HepG2 (cell line): Measurements from ENCODE around the gene FFAR4. TPM values are rescaled to one million over a fixed set of nuclear protein-coding genes. Genes with fewer than 3 reads are reported as not detected.

Experiments
- ATAC-seq: fragments of 200-7000 bp; cut with Tn5 transposase; 3 replicates; pipeline ENCODE4 v1.9.1; 2020; ENCODE audit warnings: mild to moderate bottlenecking, moderate library complexity
- BruUV-seq: library from RNA; stranded (reverse); fragments of 400-500 nt; replicated peaks from 2 replicates; lab custom pipeline; 2021; lab: Mats Ljungman, UMichigan
- CTCF ChIA-PET: fragments of 300-600 bp; formaldehyde crosslinking; extraction: SDS; loops from one replicate; lab custom pipeline; 2021; ENCODE audit warnings: low total read pairs, inconsistent platforms, low intra/inter-chr PET ratio; lab: Yijun Ruan, JAX
- POLR2A ChIA-PET: fragments of 350-600 bp; sonication (Branson Sonifier 250); formaldehyde crosslinking; loops from one replicate; lab custom pipeline; 2020; ENCODE audit warnings: antibody characterized with exemption, inconsistent platforms; lab: Yijun Ruan, JAX
- DNase-seq: peaks from one replicate; pipeline ENCODE4 v3.0.0-alpha.2; 2015; ENCODE audit warnings: low spot score
- FAIRE-seq: peaks from 3 replicates; lab custom pipeline; 2011; peaks lifted over from hg19 to GRCh38; lab: Jason Lieb, UNC
- H2AFZ ChIP-seq: one replicate; pipeline ENCODE4 v1.6.1; 2011; ENCODE audit warnings: low read length, inconsistent platforms
- H3K27ac ChIP-seq: fragments of 300-600 bp; 3 replicates; pipeline ENCODE4 v1.8.0; 2011; ENCODE audit warnings: mixed run types, mild to moderate bottlenecking, mixed read lengths, low read length, inconsistent platforms; ENCODE audit not compliant: insufficient read depth; ENCODE audit errors: extremely low read length
- H3K27me3 ChIP-seq, 2 experiments: fragments of 200-600 bp in 1 of 2; 2 replicates in 1 of 2; 3 replicates in 1 of 2; pipeline versions ENCODE4 v1.6.0 to v1.8.0; 2011; ENCODE audit warnings: low read length in 2 of 2, mild to moderate bottlenecking in 2 of 2, moderate library complexity in 2 of 2, inconsistent platforms in 1 of 2; ENCODE audit not compliant: insufficient read depth in 2 of 2, control insufficient read depth in 1 of 2
- H3K36me3 ChIP-seq, 2 experiments: fragments of 200-600 bp in 1 of 2; replicated peaks in 1 of 2; 2 replicates in 1 of 2; 3 replicates in 1 of 2; pipeline versions ENCODE4 v1.5.1 to v1.8.0; 2011; ENCODE audit warnings: low read length in 2 of 2, inconsistent platforms in 1 of 2; ENCODE audit not compliant: insufficient read depth in 2 of 2, control insufficient read depth in 1 of 2
- H3K4me1 ChIP-seq: 2 replicates; pipeline ENCODE4 v1.5.1; 2012; ENCODE audit warnings: low read length, inconsistent platforms; ENCODE audit not compliant: insufficient read depth
- H3K4me2 ChIP-seq: 2 replicates; pipeline ENCODE4 v1.6.0; 2011; ENCODE audit warnings: low read depth, low read length, inconsistent platforms
- H3K4me3 ChIP-seq, 3 experiments: fragments of 200-600 bp in 1 of 3; sonication (generic), shearing (Covaris generic) in 1 of 3; replicated peaks in 1 of 3; 2 replicates each; pipeline ENCODE4 v1.5.1; 2011 to 2016; ENCODE audit warnings: low read length in 3 of 3, inconsistent platforms in 2 of 3, low read depth in 2 of 3, mild to moderate bottlenecking in 2 of 3, control low read depth in 1 of 3, mixed read lengths in 1 of 3; ENCODE audit not compliant: insufficient read depth in 1 of 3
- H3K79me2 ChIP-seq: one replicate; pipeline ENCODE4 v1.6.1; 2011; ENCODE audit warnings: low read length, inconsistent platforms; ENCODE audit not compliant: insufficient read depth
- H3K9ac ChIP-seq: 2 replicates; pipeline ENCODE4 v1.6.0; 2011; ENCODE audit warnings: mild to moderate bottlenecking, low read depth, low read length, inconsistent platforms; ENCODE audit not compliant: insufficient read depth
- H3K9me3 ChIP-seq: 2 replicates; pipeline ENCODE4 v1.5.1; 2012; ENCODE audit warnings: mild to moderate bottlenecking, low read length
- H4K20me1 ChIP-seq: 2 replicates; pipeline ENCODE4 v1.6.0; 2011; ENCODE audit warnings: inconsistent platforms, mild to moderate bottlenecking, low read length, moderate library complexity; ENCODE audit not compliant: insufficient read depth
- GRHL1 ChIP-seq: sonication (generic); formaldehyde crosslinking; conservative IDR thresholded peaks from 2 replicates; pipeline ENCODE4 v1.8.0; 2022; ENCODE audit warnings: missing genetic modification reagents
- HNF1A ChIP-seq, 2 experiments: sonication (generic) in 1 of 2; formaldehyde crosslinking in 1 of 2; IDR thresholded peaks; 2 replicates each; pipeline versions ENCODE4 v1.4.0 to v1.6.1; 2016 to 2020; ENCODE audit warnings: borderline replicate concordance in 1 of 2, low read depth in 1 of 2, mild to moderate bottlenecking in 1 of 2, missing genetic modification reagents in 1 of 2
- HNF4A ChIP-seq: sonication (generic); formaldehyde crosslinking; IDR thresholded peaks from 2 replicates; pipeline ENCODE4 v1.4.0; 2020; ENCODE audit warnings: missing genetic modification reagents
- KDM6A ChIP-seq: IDR thresholded peaks from 2 replicates; pipeline ENCODE4 v1.6.1; 2016; ENCODE audit warnings: low read depth
- MAF1 ChIP-seq: sonication (generic); formaldehyde crosslinking; IDR thresholded peaks from 2 replicates; pipeline ENCODE4 v1.5.0; 2020; ENCODE audit warnings: missing genetic modification reagents, borderline replicate concordance
- MED13 ChIP-seq: sonication (generic); formaldehyde crosslinking; IDR thresholded peaks from 2 replicates; pipeline ENCODE4 v1.5.0; 2020; ENCODE audit warnings: missing genetic modification reagents
- RBAK ChIP-seq: sonication (generic); formaldehyde crosslinking; IDR thresholded peaks from 2 replicates; pipeline ENCODE4 v1.5.1; 2020; ENCODE audit warnings: mild to moderate bottlenecking, missing genetic modification reagents
- SAP130 ChIP-seq: IDR thresholded peaks from 2 replicates; pipeline ENCODE4 v1.6.1; 2016; ENCODE audit warnings: low read depth
- TARDBP ChIP-seq: sonication (generic); formaldehyde crosslinking; IDR thresholded peaks from 2 replicates; pipeline ENCODE4 v1.8.0; 2022; ENCODE audit warnings: mild to moderate bottlenecking, missing genetic modification reagents
- ZC3H13 ChIP-seq: sonication (generic); formaldehyde crosslinking; IDR thresholded peaks from 2 replicates; pipeline ENCODE4 v1.8.1; 2023; ENCODE audit warnings: mild to moderate bottlenecking, missing genetic modification reagents, moderate library complexity
- ZNF124 ChIP-seq: sonication (generic); formaldehyde crosslinking; IDR thresholded peaks from 2 replicates; pipeline ENCODE4 v1.4.0; 2020; ENCODE audit warnings: missing genetic modification reagents
- ZNF576 ChIP-seq: sonication (generic); formaldehyde crosslinking; IDR thresholded peaks from 2 replicates; pipeline ENCODE4 v1.4.0; 2020; ENCODE audit warnings: mild to moderate bottlenecking, missing genetic modification reagents
- ZNF652 ChIP-seq: IDR thresholded peaks from 2 replicates; pipeline ENCODE4 v1.6.1; 2016; ENCODE audit warnings: low read depth, borderline replicate concordance
- WGBS: methylation state at CpG from one replicate; pipeline ENCODE4 v1.1.6; 2017; ENCODE audit warnings: low lambda C conversion rate; 5-methylcytosine and 5-hydroxymethylcytosine counted together
- in situ Hi-C: cut with HindIII; loops from 2 replicates; pipeline ENCODE4 v1.10.0; 2017; ENCODE audit warnings: low pct_unique_long_range_greater_than_20kb; ENCODE audit not compliant: extremely low pct_ligation_motif_present
- intact Hi-C: fragments of 100-400 bp; cut with micrococcal nuclease; formaldehyde crosslinking; loops from one replicate; pipeline ENCODE4 v1.10.0; 2022; ENCODE audit not compliant: unreplicated experiment
- polyA plus RNA-seq, 8 experiments: library from polyadenylated mRNA; depleted of rRNA in 3 of 8; stranded (reverse) in 7 of 8; unstranded in 1 of 8; fragments of >200 nt; fragmentation: Illumina TruSeq in 4 of 8; extraction: Trizol in 4 of 8; gene quantifications; 2 replicates each; pipeline versions ENCODE4 v1.2.1 to v1.2.3, GENCODE V29; 2011 to 2016; ENCODE audit warnings: low read depth in 4 of 8, missing spikeins in 1 of 8, mixed read lengths in 1 of 8; ENCODE audit not compliant: insufficient read depth in 1 of 8
- total RNA-seq, 5 experiments: library from RNA; depleted of rRNA; stranded (reverse); fragments of >200 nt; fragmentation: Illumina TruSeq; extraction: Trizol; gene quantifications; 2 replicates each; pipeline ENCODE4 v1.2.3, GENCODE V29; 2016; ENCODE audit warnings: low read depth in 1 of 5

The FFAR4 gene
- total and polyA plus RNA-seq, 2 of the 13 experiments (the other 11 are each of a cell fraction or from before 2014, with no cell fraction given), result 0.09 TPM; not detected in 1

- TF ChIP-seq ZC3H13 (CRISPR knock-in tag) (no peak), GRHL1 (CRISPR knock-in tag) (no peak), MED13 (CRISPR knock-in tag) (no peak), ZNF124 (CRISPR knock-in tag) (no peak), TARDBP (no peak), ZNF576 (CRISPR knock-in tag) (no peak), MAF1 (CRISPR knock-in tag) (no peak)
- TF ChIP-seq, all 625 proteins: peak for 0
Observed at GRCh38 chr10:93548376-93549071, 17.9 kb upstream of the FFAR4 start (continued).

GRCh38 chr10:93550606-93551005 is 15.9 kb upstream of the FFAR4 start:
- H3K9me3 ChIP-seq, result no peaks in the 10 kb centered on the region
- in situ Hi-C loops, result loop anchor here (5.0 kb wide), 1 partner anchor 132 kb away; no protein-coding TSS in a partner anchor
- ATAC-seq, result no peak
- ChIA-PET CTCF (no interaction called here), POLR2A (interaction anchor here (1.0 to 1.2 kb wide), 2 partner anchors 40 to 152 kb away, joined by 3 to 6 read pairs; no protein-coding TSS in a partner anchor)
- H3K9ac ChIP-seq, result no peak overlapping the region
- FAIRE-seq, result peak; percentile 8
- no peaks in the 10 kb centered on the region for H4K20me1 ChIP-seq
- intact Hi-C loops, result loop anchor here (10.0 kb wide), 1 partner anchor 264 kb away; no protein-coding TSS in a partner anchor
- no peak overlapping the region; a peak in 1 of 6 replicates for H3K4me3 ChIP-seq
- peak; percentile 44 for DNase-seq
- H3K27me3 ChIP-seq, result no peaks in the 10 kb centered on the region
- H3K4me2 ChIP-seq, result peak overlapping the region; percentile 63
- no peaks in the 10 kb centered on the region for H3K79me2 ChIP-seq
- H3K4me1 ChIP-seq, result peaks cover 37% of the 10 kb centered on the region
- under 1% methylated on average over 4 of the region's 4 CpGs for WGBS
- no peak overlapping the region for H3K27ac ChIP-seq
- H2AFZ ChIP-seq, result no peak overlapping the region
- BruUV-seq, result no TSS peak
- no peaks in the 10 kb centered on the region for H3K36me3 ChIP-seq
- TF ChIP-seq RBAK (CRISPR knock-in tag) (no peak), HNF1A (IDR thresholded peaks at IDR 0.05; ENCODE audit: low read depth) (no peak), HNF1A (CRISPR knock-in tag; IDR thresholded peaks at IDR 0.05; ENCODE audit: borderline replicate concordance) (no peak), HNF4A (CRISPR knock-in tag) (peak; percentile 40), KDM6A (0 out of 2 replicates have a peak, but pooled peaks have one; percentile 14), ZNF652 (CRISPR knock-in tag) (no peak), SAP130 (peak; percentile 30; the same call in 1 of the 2 replicates)
